Nucleus accumbens (tissue), 56 donors: Measurements from ENCODE around the gene CFAP57.

Experiments used
- DNase-seq, 56 donors: peaks; one replicate each; lab custom pipeline; 2025; lab: John Stamatoyannopoulos, UW

CFAP57 gene

DNA sequence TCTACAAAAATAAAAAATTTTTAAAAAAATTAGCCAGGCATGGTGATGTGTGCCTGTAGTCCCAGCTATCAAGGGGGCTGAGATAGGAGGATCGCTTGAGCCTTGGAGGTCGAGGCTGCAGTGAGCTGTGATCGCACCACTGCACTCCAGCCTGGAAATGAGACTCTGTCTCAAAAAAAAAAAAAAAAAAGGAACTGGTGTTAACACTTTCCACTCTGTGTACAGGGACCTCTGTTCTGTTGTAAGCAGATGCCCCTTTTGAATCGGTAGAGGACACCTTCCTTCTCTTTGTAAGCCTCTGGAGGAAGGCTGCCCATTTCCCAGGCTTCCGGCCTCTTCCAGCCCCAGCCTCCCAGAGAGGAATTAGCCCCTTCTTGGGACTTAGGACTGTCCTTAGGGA lies 120.5 kb downstream of the CFAP57 start:
- no peak for DNase-seq

DNA sequence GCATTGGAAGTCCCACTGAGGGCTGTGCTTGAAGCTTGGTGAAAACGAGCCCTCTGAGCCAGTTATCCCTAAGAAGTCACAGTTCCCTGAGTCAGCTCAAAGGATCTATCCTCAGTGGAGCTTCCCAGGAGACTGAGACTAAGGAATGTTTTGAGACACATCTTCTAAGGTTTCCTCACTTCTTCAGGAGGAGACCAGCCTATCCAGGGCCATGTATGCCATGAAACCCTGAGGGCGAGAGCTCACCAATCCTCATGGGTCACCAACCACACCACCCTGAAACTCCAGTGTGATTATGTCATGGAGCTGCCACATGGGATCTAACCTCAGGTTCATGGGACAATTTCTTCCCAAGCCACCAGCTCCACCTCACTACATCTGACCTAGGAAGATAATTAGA lies 121.0 kb downstream of the CFAP57 start:
- no peak for DNase-seq

DNA sequence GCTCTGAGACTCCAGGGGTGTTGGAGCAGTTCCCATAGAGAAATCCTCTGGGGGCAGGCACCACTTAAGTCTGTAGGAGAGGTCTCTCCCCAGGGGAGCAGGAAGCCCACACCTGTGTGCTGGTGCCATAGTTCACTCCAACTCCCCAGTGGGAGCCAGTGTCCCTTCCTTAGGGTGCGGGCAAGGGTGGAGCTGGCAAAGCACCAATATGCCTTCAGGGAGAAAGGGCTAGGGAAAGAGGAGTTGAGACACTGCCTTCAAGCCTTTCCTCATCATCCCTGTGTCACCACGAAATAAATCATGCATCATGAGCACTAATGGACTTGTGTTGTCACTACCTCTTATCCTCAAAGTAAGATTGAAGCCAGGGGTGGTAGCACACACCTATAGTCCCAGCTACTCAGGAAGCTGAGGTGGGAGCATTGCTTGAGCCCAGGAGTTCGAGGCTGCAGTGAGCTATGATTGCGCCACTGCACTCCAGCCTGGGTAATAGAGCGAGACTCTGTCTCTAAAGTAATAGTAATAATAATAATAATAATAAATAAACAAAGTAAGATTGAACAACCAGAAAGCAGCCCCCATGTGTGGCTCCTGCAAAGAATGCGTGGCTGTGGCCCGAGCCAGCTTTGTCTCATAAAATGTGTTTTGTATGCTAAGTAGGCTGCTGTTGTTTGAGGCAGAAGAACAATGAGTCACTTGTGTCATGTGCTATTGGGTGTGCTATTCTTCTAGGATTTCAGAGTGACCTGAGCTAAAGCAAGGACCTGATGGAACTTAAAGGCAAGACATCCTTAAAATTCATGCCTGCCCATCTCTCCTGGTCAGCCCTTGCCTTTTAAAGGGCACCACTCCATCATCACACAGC lies 122.0 kb downstream of the CFAP57 start:
- DNase-seq: peak in 49 of 56 donors; percentile 8 to 85 (median 54)

DNA sequence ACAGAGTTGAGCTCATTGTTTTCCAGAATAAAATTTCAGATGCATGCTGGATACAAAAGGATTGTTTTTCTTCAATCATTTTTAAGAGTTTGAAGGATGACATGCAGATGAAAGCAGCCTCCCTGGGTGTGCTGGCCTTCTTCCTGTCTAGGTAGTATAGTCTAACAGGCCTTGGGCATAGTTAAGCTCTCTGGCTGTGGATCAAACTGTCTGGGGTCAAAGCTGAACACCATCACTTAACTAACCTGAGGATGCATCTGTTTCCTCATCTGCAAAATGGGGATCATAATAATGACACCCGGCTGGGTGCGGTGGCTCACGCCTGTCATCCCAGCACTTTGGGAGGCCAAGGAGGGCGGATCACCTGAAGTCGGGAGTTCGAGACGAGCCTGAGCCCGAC lies 122.6 kb downstream of the CFAP57 start:
- peak in 3 of 56 donors; percentile 53 to 54 (median 53) for DNase-seq

DNA sequence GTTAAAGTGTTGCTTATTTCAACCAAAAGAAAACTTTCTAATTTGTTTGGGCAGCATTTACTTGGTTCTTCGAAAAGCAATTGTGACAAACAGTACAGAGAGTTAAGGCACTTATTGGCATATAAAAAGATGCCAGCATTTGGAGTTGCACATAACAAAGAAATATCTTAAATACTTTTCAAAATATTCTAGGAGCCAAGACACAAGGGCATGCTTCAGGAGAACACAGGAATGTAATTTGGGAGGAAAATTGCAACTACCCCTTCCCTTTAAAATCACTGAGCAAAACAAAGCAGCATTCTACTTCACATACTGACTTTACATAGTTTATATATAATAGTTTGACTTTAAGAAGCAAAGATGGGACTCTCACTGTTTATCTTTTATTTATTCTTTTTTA lies 124.1 kb downstream of the CFAP57 start:
- DNase-seq: no peak

DNA sequence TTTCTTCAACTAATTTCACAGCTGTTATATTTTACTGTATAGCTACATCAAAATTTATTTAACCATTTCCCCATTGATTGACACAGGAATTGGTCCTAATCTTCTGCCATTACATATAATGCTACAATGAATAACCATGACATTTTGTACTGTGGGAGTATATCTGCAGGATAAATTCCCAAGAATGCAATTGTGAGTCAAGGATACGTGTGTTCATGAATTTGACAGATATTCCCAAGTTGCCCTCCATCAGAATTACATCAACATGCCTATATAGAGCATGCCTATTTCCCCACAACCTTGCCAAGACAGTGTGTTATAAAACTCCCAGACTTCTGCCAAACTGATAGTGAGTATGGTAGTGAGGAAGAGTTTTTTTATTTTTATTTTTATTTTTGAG lies 125.9 kb downstream of the CFAP57 start:
- DNase-seq: no peak

DNA sequence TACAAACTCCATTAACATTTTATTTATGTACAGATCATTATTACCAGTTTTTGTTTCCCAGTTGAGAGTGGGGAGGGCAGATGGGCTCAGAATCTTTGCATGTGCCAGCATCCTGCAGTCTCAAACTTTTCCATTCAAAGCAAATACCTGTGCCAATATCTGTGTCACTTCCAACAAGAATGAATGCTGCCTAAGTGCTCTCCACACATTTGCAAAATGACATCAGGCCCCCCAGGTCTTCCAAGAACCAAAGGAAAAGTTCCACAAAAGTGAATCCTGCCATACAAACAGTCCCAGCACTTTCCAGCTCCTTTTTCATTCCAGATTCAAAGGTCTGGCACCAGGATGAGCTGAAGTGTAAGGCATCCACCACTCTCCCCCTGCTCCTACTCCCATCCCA lies 127.0 kb downstream of the CFAP57 start:
- no peak for DNase-seq

DNA sequence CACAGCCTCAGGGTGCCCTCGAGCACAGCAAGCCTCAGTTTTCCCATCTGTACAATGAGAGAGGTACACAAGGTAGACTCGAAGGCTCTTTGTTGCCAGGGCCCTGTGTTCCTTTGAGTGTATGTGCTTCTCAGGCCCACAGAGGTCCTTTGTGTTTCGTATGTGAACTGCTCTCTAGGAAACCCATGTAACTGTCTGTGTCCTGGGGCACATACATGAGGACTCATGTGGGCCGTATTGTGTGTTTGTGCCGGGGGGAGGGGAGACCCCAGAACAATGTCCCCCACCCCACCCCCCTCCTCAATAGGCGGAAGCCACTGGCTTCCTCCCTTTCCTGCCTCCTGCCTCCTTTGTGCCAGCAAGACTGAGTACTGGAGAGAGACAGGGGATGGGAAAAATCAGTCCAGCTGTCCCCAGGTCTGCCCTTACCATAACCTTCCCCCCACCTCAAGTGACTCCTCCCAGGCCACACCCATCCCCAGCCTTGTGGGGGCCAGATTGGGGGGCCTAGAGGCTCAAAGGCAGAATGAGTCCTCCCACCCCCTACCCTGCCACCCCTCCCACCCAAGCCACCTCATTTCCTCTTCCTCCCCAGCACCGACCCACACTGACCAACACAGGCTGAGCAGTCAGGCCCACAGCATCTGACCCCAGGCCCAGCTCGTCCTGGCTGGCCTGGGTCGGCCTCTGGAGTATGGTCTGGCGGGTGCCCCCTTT lies 128.4 kb downstream of the CFAP57 start, which contains the start of gene TIE1:
Gene TIE1 (plus strand): TSS at position 605 of the 717 bp plus-strand sequence. CDS start 90 bp downstream, at position 695.
- no peak for DNase-seq

DNA sequence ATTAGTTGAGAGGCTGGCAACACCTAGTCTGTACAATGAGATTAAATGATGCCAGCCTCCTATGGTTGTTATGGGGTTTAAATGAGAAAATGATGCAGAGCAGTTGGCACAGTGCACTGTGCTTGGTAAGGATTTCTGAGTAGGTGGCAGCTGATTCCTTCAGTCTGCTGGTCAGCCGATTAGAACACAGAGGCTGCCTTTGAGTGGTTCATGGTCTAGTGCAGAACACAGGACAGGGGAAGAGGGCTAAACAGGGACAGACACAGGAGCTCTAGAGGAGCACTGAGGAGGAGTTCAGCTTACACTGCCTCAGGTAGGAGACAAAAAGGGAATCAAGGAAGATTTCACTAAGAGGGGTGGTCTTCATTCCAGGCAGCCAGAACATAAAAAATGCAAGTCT lies 130.1 kb downstream of the CFAP57 start:
- DNase-seq: peak in 1 of 56 donors; percentile 24

DNA sequence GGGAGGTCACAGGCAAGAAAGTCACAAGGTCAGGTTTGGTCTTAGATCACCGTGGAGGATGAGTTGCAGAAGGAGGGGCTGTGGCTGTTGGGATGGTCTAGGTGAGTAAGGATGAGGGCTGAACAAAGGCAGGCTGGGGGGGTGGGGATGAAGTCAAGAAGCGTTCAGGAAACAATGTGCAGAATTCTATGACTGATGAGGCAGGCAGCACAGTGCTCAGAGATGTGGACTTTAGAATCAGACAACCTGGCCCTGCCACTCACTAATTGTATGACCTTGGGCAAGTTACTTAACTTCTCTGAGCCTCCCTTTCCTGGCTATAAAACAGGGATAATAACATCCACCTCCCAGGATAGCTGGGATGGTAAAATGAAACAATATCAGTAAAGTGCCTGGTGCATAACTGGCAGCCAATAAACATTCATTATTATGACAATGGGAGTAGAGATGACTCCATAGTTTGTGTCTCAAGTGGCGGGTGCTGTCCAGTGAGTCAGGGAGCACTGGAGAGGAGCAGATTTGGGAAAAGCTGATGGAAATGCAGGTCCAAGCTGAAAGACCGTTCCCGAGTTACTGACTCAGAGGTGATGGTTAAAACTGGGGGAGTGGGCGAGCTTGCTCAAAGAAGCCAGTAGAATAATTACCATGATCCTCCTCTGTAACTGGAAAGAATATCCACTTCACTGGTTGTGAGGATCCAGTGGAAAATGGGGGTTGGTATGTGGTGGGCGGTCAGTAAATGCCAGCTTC lies 130.8 kb downstream of the CFAP57 start:
- DNase-seq: no peak

DNA sequence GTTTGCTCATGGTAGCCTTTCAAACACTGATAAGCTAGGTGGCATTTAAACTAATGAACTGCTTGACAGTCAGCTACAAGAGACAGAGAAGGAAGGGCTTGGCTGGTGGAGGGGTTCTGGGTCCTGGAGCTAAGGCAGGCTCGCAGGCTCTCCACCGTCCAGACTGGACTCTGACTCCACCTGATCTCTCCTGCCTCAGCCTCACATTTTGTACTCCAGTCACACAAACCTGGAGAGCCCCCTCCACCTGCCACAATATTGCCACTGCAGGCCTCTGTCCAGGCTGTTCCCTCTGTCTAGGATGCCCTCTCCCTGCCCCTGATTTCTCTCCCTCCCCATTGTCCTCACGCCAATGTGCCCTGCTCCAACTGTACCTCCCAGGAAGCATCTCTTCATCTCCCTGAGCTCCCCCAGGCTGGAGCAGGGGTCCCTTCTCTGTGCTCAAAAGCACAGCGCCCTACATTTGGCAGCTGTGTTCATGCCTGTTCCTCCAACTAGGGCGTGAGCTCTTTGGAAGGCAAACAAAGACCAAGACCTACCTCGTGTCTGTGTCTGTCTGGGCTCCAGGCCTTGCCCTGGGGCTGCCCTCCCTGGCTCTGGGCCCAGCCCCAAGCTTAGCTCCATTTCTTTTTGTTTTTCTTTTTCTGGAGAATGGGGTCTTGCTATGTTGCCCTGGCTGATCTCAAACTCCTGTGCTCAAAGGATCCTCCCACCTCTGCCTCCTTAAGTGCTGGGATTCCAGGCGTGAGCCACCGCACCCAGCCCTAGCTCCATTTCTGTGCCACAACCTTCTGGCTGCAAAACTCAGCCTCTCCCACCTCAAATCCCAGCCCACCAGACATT lies 131.6 kb downstream of the CFAP57 start:
- DNase-seq: peak in 1 of 56 donors; percentile 18
